Left lung (tissue), 10 donors: Measurements from ENCODE around the gene MBD3. TPM values are rescaled to one million over a fixed set of nuclear protein-coding genes. Genes with fewer than 3 reads are reported as not detected.
A peak's percentile ranks its signal among the peaks of the same experiment; 100 is the strongest.

Source experiments
- ATAC-seq: fragments of 200-7000 bp; cut with Tn5 transposase; one replicate; pipeline ENCODE4 v1.9.1; 2020; ENCODE audit warnings: moderate library complexity
- DNase-seq, 4 donors: peaks; one replicate each; pipeline ENCODE4 v3.0.0-alpha.2; 2013 to 2020
- H3K27ac ChIP-seq, 2 donors: fragments of 200-600 bp; sonication (generic) in 1 of 2; one replicate each; pipeline versions ENCODE4 v1.5.0 to v1.8.0; 2020 to 2021
- H3K27me3 ChIP-seq, 2 donors: fragments of 200-600 bp; sonication (generic) in 1 of 2; one replicate each; pipeline versions ENCODE4 v1.5.0 to v1.8.0; 2020 to 2021
- H3K36me3 ChIP-seq, 2 donors: fragments of 200-600 bp; sonication (generic) in 1 of 2; one replicate each; pipeline versions ENCODE4 v1.5.0 to v1.8.0; 2020 to 2021
- H3K4me1 ChIP-seq, 2 donors: fragments of 200-600 bp; one replicate each; pipeline ENCODE4 v1.8.0; 2021
- H3K4me3 ChIP-seq, 2 donors: fragments of 200-600 bp; sonication (generic) in 1 of 2; one replicate each; pipeline versions ENCODE4 v1.5.0 to v1.8.0; 2020 to 2021; ENCODE audit warnings: mild to moderate bottlenecking in 1 of 2
- H3K9me3 ChIP-seq, 2 donors: fragments of 200-600 bp; sonication (generic) in 1 of 2; one replicate each; pipeline versions ENCODE4 v1.5.0 to v1.8.0; 2020 to 2021
- intact Hi-C, 2 donors: fragments of 100-400 bp; cut with DNase I; formaldehyde crosslinking; loops; one replicate each; pipeline versions ENCODE4 v1.11.2 to v1.14.2; 2022
- polyA plus RNA-seq, 6 donors: library from polyadenylated mRNA; unstranded; fragments of 120-200 nt; gene quantifications; one replicate each; pipeline ENCODE4 v1.2.1, GENCODE V29; 2013; ENCODE audit not compliant: insufficient read length in 6 of 6
- total RNA-seq, 2 donors: library from RNA; stranded (reverse); fragmentation: NEBNext Ultra II Directional; extraction: Animal tissue kit (Norgen Biotek cat#: 25700); gene quantifications; one replicate each; pipeline ENCODE4 v1.2.1, GENCODE V29; 2021
- TF ChIP-seq, protein P1 (sequence below), 2 donors: fragments of 200-600 bp; sonication (generic) in 1 of 2; IDR thresholded peaks; one replicate each; pipeline versions ENCODE4 v1.5.0 to v1.8.0; 2021; ENCODE audit warnings: antibody characterized with exemption in 2 of 2
- donor health status: DM: no; HTN: yes; CAD: no.
- donor health status: DM: no; HTN: no; CAD: no.

The MBD3 gene
- total and polyA plus RNA-seq, 8 donors, result 40.4 to 91.9 (median 59.0) TPM

DNA sequence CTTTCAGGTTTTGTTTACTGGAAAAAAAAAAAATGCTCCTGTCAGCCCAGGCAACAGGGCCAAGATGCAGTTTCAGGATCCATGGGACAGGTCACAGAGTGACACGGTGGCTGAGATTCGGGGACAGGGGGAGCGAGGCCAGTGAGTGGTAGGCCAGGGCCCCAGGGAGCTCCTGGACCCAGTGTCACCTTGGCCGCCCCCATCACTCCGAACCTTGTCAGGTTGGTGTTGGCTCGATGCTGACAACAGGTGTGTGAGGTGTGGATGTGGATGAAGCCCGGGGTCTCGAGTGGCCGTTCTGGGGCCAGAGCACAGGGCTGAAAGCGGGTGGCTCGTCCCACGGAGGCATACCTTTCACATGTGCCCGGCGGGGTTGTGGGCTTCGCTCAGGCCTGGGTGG, 18.7 kb upstream of the MBD3 start:
- Histone ChIP-seq H3K36me3 (peaks cover 0 to 53% of the 10 kb centered on the region in 2 donors), H3K27me3 (no peaks in the 10 kb centered on the region), H3K27ac (no peak overlapping the region), H3K9me3 (no peaks in the 10 kb centered on the region), H3K4me3 (no peak overlapping the region), H3K4me1 (peaks cover 1 to 9% of the 10 kb centered on the region in 2 donors)
- TF ChIP-seq, protein P1, sequence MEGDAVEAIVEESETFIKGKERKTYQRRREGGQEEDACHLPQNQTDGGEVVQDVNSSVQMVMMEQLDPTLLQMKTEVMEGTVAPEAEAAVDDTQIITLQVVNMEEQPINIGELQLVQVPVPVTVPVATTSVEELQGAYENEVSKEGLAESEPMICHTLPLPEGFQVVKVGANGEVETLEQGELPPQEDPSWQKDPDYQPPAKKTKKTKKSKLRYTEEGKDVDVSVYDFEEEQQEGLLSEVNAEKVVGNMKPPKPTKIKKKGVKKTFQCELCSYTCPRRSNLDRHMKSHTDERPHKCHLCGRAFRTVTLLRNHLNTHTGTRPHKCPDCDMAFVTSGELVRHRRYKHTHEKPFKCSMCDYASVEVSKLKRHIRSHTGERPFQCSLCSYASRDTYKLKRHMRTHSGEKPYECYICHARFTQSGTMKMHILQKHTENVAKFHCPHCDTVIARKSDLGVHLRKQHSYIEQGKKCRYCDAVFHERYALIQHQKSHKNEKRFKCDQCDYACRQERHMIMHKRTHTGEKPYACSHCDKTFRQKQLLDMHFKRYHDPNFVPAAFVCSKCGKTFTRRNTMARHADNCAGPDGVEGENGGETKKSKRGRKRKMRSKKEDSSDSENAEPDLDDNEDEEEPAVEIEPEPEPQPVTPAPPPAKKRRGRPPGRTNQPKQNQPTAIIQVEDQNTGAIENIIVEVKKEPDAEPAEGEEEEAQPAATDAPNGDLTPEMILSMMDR (IDR thresholded peaks at IDR 0.05), result no peak
- no peak for ATAC-seq
- peak in 1 of 4 donors; percentile 59 for DNase-seq
- intact Hi-C loops, result no loop called here

DNA sequence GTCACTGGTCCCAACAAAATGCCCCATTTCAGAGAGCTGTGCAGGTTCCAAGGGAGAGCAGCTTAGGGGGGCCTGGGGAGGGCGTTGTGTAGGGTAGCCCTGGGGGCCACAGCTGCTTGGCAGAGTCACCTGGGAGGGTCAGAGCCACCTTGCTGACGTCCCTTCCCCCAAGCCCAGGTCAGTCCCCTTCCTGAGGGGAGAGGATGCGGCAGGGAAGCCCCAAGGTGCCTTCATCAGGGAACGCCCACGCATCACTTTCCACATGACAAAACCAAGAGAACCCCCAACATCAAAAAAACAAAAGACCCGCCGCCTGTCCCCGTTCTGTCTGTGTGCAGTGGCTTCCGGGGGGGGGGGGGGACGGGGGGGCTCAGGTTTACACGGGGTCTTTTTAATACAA, 17.9 kb upstream of the MBD3 start:
- H3K9me3 ChIP-seq, result no peaks in the 10 kb centered on the region
- peaks cover 5 to 14% of the 10 kb centered on the region in 2 donors for H3K4me1 ChIP-seq
- ATAC-seq (no peak), DNase-seq (no peak)
- no peak overlapping the region for H3K4me3 ChIP-seq
- intact Hi-C loops, result no loop called here
- TF ChIP-seq, protein P1 (IDR thresholded peaks at IDR 0.05), result no peak
- peaks cover 0 to 45% of the 10 kb centered on the region in 2 donors for H3K36me3 ChIP-seq
- H3K27me3 ChIP-seq, result no peaks in the 10 kb centered on the region
- no peak overlapping the region for H3K27ac ChIP-seq

DNA sequence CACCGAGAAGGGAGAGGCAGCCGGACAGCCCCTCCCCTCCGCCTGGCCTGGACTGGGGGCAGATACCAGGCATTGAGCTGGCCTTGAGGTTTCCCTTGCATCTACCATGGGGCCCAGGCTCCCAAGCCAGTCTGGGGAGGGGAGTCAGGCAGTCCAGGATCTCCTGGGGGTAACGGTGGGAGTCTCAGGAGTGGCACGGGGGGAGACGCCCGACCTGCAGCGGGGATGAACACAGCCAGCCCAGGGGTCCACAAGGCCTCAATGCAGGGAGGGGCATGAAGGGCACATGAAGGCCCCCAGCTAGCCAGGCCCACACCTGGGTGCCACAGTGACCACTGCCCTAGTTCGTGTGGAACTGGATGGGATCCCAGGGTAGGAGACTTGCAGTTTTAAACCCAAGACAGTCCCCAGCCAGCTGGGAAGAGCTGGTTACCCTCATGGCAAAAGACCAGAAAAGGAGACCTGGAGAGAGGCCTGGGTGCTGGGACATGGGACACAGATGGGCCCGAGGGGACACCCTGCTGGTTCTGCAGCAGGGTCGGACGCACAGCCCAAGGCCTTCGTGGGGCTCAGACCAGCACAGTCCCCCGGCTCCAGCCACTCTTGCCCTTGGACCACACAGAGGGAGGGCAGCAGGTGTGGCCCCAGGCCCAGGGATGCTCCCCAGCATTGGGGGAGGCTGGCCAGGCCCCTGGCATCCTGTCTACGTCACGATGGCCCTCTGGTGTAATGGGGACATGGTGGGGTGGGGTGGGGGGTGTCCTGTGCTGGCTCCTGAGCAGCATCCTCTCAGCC, 17.2 kb upstream of the MBD3 start:
- intact Hi-C loops, result no loop called here
- peaks cover 0 to 38% of the 10 kb centered on the region in 2 donors for H3K36me3 ChIP-seq
- ATAC-seq (no peak), DNase-seq (no peak)
- H3K27ac ChIP-seq, result no peak overlapping the region
- no peaks in the 10 kb centered on the region for H3K27me3 ChIP-seq
- peaks cover 5 to 15% of the 10 kb centered on the region in 2 donors for H3K4me1 ChIP-seq
- H3K4me3 ChIP-seq, result no peak overlapping the region
- TF ChIP-seq, protein P1 (IDR thresholded peaks at IDR 0.05), result no peak
- no peaks in the 10 kb centered on the region for H3K9me3 ChIP-seq

DNA sequence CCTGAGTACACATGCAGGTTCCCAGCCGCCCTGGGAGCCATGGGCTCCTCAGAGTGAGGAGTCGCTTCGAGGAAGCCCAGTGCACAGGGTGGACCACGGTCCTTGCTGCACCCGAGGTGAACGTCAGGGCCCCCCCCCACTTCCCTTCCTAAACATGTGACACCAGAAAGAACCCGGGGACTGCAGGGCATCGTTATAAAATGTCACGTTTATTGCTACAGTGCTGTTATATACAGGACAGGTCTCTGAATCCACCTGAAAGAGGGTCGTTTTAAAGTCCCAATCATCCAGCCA, 16.4 kb upstream of the MBD3 start:
- DNase-seq (no peak), ATAC-seq (no peak)
- H3K27ac ChIP-seq, result no peak overlapping the region
- H3K9me3 ChIP-seq, result no peaks in the 10 kb centered on the region
- intact Hi-C loops, result no loop called here
- H3K36me3 ChIP-seq, result peaks cover 0 to 30% of the 10 kb centered on the region in 2 donors
- no peak overlapping the region for H3K4me3 ChIP-seq
- TF ChIP-seq, protein P1 (IDR thresholded peaks at IDR 0.05), result no peak
- no peaks in the 10 kb centered on the region for H3K27me3 ChIP-seq
- peaks cover 9 to 23% of the 10 kb centered on the region in 2 donors for H3K4me1 ChIP-seq

DNA sequence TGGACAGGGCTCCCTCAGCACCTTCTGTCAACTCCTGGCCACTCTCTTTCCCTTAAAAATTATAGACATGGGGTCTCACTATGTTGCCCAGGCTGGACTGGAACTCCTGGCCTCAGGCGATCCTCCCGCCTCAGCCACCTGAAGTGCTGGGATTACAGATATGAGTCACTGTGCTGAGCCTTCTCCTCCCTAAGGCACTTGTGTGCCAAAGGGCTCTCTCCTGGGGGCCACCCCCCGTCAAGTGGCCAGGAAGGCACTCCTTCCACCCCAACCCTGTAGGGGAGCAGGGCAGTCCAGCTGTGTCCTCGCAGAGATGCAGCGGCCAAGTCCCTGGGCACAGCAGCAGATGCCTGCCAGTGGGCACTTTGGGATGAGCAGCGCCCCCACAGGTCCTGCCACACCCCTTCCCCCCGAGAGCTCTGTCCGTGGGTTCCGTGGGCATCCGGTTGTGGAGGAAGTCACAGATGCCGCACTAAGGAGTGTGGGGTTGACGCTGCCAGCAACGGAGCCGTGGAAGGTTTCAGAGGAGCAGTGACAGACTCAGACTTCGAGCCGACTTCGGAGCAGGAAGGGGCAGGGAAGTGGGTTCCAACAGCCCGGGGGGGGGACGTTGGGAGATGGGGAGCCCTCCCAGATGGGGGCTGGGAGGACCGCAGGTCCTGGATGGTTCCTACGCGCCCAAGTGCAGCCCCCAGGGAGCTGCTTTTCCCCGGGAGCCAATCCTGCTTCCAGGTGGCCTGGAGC, 15.9 kb upstream of the MBD3 start:
- TF ChIP-seq, protein P1 (IDR thresholded peaks at IDR 0.05), result no peak
- H3K36me3 ChIP-seq, result peaks cover 0 to 25% of the 10 kb centered on the region in 2 donors
- H3K4me1 ChIP-seq, result peaks cover 14 to 29% of the 10 kb centered on the region in 2 donors
- H3K4me3 ChIP-seq, result no peak overlapping the region
- H3K27me3 ChIP-seq, result no peaks in the 10 kb centered on the region
- no peaks in the 10 kb centered on the region for H3K9me3 ChIP-seq
- ATAC-seq (no peak), DNase-seq (peak in 1 of 4 donors; percentile 68)
- H3K27ac ChIP-seq, result no peak overlapping the region
- intact Hi-C loops, result no loop called here
